Activated CD4-positive, alpha-beta T cell treated with anti-CD3 and anti-CD28 coated beads for 48 hours (primary cell): ENCODE results near the gene LMOD1.
"Not testable (repeated sequence)": the region's sequence is repeated elsewhere in the genome, so short reads cannot be mapped to it uniquely, and the experiment has no call there.

ENCODE experiments used
- DNase-seq: peaks from one replicate; pipeline ENCODE4 v3.0.0-alpha.2; 2020

Gene LMOD1

DNA sequence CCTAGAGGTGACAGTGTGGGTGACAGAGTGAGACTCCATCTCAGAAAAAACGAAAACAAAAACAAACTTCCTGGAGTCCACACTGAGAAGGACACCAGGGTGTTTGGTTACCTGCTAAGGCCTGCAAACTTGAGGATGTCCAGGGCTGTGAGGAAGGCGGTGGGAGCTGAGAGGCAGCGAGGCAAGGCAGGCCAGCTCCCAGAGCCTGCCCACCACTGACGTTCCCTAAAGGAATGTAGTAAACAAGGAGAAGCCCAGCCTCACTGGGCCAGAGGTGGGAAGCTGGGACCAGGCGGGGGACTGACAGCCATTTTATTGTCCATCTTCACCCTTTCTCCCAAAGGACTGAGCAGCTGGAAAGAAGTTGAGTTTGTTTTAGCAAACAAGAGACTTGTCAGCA, 33.5 kb downstream of the LMOD1 start:
- DNase-seq: no peak

GRCh38 chr1:201911826-201912571, 34.3 kb downstream of the LMOD1 start:
- no peak for DNase-seq

- no peak for DNase-seq
Measured at GRCh38 chr1:201907621-201908020, 38.7 kb downstream of the LMOD1 start.

- DNase-seq: no peak
Measured at GRCh38 chr1:201906336-201906735, 40.0 kb downstream of the LMOD1 start.

DNA sequence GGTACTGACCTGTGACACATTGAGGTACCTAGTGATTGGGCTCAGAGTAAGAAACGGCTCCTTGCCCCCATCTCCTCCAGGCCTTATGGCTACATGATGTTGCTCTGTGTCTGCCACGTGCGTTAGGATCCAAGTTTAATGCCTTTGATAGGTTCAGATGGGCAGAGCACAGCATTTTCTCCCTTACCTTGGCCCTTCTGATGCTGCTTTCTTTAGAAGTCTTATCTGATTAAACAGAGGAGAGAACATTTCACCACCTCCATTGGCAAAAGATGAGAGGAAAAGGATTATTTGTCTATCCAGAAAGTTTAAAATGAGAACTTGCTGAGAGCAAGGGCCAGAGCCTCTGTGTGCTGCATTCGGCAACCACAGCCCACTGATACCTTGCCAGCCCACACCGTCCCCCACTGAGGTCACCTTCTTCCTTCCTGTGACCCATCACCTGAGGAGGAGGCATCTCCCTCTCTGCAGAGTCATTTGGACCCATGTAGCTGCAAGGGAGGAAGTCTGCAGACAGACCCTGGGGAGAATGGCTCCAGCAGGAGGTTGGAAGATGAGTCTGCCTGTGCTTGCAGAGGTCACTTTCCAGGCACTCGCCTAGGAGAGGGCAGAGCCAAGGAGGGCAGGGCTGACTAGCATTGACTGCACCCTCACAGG, 41.0 kb downstream of the LMOD1 start:
- DNase-seq: no peak

DNA sequence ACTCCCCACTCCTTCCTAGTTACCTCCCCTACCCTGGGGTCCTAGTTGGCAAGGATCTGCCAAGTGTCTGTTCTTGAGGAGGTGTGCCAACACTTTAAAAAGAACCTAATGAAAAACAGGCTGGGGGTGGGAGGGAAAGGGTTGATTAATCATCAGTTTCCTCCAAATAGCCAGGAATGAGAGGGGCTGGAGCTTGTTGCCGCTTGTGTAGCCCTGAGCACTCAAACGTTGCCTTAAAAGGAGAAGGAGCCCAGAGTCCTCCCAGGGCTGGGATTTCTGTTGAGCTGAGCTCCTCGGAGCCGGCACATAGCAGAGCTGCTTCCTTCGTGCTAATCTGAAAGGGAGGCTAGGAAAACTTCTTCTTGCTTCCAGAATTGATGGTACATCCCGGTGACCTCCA, 41.8 kb downstream of the LMOD1 start:
- no peak for DNase-seq

DNA sequence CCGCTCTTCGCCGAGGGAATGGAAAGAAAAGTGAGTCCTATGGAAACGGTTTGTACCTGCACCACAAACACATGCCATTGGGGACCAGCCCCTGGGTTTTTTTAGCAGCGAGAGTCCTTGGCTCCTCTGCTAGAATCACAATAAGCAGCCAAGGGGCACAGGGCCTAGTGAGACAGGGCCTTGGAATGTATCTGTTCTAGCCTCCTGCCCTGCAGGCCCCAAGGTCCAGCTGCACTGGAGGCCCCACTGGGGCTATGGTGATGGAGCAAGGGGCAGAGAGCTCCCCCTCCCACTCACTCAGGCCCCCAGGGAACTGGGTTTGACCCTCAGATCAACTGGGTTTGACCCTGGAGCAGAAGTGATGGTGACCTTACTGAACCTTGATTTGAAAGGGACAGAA, 43.2 kb downstream of the LMOD1 start:
- no peak for DNase-seq

DNA sequence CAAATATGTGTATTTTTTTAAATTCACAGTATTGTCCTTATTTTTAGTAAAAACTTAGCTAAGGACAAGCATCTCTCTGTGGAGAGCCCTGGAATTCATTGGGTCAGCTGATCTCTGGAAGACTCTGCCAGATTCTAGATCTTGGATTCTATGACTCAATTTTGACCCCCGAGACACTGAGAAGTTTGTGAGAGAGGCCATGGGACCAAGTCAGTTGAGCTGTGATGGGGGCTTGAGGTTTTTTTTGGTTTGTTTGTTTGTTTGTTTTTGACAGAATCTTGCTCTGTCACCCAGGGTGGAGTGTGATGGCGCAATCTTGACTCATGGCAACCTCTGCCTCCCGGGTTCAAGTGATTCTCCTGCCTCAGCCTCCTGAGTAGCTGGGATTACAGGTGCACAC, 44.1 kb downstream of the LMOD1 start:
- DNase-seq: no peak

GRCh38 chr1:201901036-201901435, 45.3 kb downstream of the LMOD1 start:
- not testable (repeated sequence) for DNase-seq

DNA sequence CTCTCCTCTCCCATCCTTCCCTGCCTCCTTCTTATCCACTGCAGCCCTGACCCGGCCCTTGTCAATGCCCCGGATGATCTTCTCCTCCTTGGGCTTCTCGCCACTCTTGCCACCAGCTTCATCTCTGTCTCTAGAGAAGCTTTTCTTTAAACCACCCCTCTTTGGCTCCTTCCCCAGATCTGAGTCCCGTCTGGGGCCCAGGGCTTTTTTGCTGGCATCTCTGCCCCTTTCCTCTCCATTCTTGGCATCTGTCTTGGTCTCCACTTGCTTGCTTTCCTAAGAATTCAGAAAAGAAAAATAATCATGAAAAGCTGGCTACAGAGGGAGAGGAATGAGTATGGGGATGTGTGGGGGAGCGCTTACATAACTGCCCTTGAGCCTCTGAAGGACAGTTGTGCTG, 45.9 kb downstream of the LMOD1 start:
- no peak for DNase-seq

GRCh38 chr1:201899683-201900429, 46.5 kb downstream of the LMOD1 start:
- DNase-seq: no peak

- no peak for DNase-seq
Measured at GRCh38 chr1:201898992-201899391, 47.4 kb downstream of the LMOD1 start.

DNA sequence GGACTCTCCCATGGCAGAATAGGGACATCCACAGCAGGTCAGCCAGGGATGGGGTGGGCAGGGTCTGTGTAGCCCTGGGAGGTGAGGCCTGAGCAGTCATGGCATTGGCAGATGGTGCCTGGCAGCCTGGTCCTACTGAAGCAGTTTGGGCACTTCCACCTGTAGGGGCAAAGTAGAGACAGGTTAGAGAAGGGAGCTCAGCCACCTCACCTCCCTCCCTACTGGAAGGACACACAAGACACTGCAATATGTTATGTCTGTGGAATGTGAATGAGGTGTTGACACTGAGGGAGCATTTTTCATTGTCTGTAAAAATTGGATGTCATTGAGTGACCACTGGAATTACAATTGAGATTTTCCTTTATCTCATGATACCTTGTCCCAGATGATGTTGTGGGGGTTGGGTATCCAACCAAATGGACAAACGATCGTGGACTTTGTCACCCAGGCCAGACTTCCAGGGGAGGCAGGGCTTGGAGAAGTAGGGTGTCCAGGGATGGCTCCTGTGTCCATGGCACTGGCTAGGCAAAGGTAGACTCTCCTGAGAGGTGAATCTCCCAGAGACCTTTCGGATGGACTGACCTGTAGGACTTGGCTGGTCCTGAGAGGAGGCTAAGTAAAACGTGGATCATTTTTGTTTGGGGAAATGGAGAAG, 48.0 kb downstream of the LMOD1 start:
- DNase-seq: no peak

DNA sequence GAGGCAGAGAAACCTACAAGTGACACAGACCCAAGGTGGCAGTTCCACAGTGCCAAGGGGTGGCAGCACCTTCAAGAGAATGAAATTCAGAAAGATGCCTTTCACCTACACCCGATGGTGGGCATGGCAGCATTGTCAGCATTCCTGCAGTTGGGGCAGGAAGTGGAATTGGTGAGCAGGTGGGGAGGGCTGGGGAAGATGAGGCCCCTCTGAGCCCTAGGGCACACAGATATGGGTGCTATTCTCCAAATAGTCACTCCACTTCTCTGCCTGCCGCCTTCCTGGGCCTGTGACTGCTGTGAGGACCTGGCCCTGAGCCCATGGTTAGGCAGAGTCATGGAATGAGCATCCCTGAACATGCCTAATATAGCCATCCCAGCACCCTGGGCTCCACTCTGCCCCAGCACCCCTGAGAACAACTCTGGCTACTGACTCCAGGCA, 49.4 kb downstream of the LMOD1 start:
- no peak for DNase-seq

DNA sequence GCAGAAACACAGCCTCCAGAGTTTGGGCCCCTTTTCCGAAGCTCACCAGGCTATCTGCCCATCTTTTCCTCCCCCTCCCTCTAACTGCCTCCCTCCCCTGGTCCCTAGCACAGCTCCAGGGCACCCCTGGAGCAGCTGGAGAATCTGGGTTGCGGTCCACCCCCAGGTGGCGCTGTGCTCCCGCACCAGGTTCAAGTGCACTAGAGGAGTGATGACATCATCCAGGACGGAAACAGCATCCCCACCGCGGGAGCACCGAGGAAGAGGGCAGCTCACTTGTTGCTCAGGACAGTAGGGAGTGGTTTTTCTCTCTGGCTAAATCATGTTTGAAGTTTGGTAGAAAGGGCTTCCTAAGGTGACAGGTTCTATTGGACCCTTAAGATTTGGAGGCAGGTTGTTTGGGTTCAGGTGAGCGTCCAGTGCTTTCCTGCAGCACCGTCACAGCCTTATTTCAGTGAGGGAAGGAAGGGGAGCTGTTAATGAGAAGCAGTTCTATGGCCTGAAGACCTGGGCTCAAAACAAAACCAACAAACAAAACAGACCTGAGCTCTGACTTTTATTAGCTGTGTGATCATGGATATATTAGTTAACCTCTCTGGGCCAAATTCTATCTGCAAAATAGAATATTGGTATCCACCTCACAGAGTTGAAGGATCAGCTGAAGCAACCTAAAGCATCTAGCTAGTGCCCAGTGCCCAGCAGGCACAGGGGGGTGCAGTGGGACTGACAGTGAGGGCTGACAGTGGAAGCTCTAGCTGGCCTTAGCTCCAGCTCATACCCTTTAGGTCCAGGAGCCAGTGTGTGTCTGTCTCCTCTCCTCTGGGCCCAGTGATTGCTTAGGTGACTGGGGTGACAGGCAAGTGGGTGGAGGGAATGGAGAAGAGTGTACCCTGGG, 50.2 kb downstream of the LMOD1 start:
- peak; percentile 93 for DNase-seq

DNA sequence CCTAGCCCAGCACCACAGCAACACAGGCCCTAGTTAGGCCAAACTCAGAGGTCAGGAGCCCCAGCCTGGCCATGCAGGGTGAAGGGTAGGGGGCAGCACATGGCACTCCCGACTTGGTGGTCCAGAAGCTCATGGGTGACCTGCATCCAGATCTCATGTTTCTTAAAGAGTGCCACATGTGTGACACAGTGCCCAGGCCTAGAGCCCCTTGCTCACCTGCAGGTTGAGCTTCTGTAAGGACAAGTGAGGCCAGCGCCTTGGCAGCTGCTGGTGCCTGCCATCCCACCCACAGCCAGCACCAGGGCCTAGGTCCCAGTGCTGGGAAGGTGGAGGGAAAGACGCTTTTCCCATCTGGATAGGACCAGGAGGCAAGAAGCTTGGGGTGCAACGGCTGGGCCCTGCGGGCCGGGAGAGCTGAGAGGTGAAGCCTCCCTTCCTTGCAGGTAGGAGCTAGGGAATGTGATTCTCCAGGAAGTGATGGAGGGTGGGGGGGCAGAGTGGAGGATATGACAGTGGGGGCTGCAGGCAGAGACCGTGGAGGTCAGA, 51.2 kb downstream of the LMOD1 start:
- DNase-seq: no peak

- DNase-seq: no peak
Measured at GRCh38 chr1:201894343-201895119, 51.8 kb downstream of the LMOD1 start.

GRCh38 chr1:201893431-201893830, 52.9 kb downstream of the LMOD1 start:
- DNase-seq: no peak

DNA sequence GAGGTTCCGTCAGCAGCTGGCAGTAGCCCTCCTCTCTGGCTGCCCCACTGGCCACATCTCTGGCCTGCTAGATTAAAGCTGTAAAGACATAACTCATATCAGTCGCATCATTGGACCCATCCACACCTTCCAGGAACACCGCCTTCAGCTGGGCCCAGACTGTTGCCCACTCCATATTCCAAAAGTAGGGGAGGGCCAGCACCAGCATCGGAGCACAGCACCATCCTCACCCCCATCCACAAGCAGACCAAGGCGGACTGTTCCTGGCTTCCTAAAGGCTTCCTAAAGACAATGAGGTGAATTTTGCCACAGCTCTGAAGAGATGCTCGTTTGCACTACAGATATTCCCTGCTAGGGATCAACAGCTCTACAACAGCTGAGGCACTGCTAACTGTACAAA, 54.1 kb downstream of the LMOD1 start:
- DNase-seq: no peak

DNA sequence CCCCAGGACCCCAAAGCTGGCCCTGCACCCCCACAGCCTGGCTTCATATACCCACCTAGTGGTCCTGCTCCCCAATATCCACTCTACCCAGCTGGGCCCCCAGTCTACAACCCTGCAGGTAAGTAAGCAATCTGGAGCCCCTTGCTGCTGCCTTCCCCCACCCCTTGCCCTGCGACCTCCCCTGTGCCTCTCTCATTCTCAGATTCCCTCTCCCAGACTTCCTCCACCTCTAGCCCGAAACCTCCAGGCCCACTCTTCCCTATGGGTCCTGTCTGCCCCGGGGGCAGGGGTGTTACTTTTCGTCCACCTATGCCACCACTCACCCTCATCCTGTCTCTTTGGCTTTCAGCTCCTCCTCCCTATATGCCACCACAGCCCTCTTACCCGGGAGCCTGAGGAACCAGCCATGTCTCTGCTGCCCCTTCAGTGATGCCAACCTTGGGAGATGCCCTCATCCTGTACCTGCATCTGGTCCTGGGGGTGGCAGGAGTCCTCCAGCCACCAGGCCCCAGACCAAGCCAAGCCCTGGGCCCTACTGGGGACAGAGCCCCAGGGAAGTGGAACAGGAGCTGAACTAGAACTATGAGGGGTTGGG, 54.8 kb downstream of the LMOD1 start:
- DNase-seq: no peak
